HL-60 (cell line): Measurements from ENCODE around the gene MAB21L3.

ENCODE experiments used
- DNase-seq, 2 experiments: peaks; one replicate each; pipeline ENCODE4 v3.0.0-alpha.2; 2010 to 2020; ENCODE audit warnings: low read depth in 1 of 2, low spot score in 1 of 2
- H3K27ac ChIP-seq: fragments of 250-450 bp; sonication (Bioruptor Pico); replicated peaks from 2 replicates; pipeline ENCODE4 v1.5.1; 2020; ENCODE audit warnings: mild to moderate bottlenecking, moderate library complexity
- H3K27me3 ChIP-seq: fragments of 250-450 bp; sonication (Bioruptor Pico); 2 replicates; pipeline ENCODE4 v1.5.1; 2021; ENCODE audit warnings: mild to moderate bottlenecking, moderate library complexity; ENCODE audit not compliant: insufficient read depth, poor library complexity, severe bottlenecking
- H3K4me3 ChIP-seq: replicated peaks from 2 replicates; pipeline ENCODE4 v1.5.1; 2011; ENCODE audit warnings: mild to moderate bottlenecking, control low read depth, low read length; ENCODE audit not compliant: insufficient read depth
- CTCF ChIP-seq: IDR thresholded peaks from one replicate; pipeline ENCODE4 v1.5.1; 2011; ENCODE audit warnings: low read length, control low read depth, inconsistent platforms; ENCODE audit not compliant: insufficient read depth
- GABPA ChIP-seq: IDR thresholded peaks from 2 replicates; pipeline ENCODE4 v1.6.1; 2012; ENCODE audit warnings: low read depth
- POLR2AphosphoS5 ChIP-seq: IDR thresholded peaks from 2 replicates; pipeline ENCODE4 v1.6.1; 2012; ENCODE audit warnings: low read depth
- REST ChIP-seq: IDR thresholded peaks from 2 replicates; pipeline ENCODE4 v1.6.1; 2012; ENCODE audit warnings: low read depth; ENCODE audit not compliant: insufficient replicate concordance
- SPI1 ChIP-seq: IDR thresholded peaks from 2 replicates; pipeline ENCODE4 v1.6.1; 2012; ENCODE audit warnings: low read depth, mild to moderate bottlenecking, borderline replicate concordance
- long read RNA-seq: library from polyadenylated mRNA; unstranded; transcript quantifications from one replicate; pipeline ENCODE4 v2.0.0, GENCODE V29; 2020

The MAB21L3 gene
- long read RNA-seq: 0 reads

DNA sequence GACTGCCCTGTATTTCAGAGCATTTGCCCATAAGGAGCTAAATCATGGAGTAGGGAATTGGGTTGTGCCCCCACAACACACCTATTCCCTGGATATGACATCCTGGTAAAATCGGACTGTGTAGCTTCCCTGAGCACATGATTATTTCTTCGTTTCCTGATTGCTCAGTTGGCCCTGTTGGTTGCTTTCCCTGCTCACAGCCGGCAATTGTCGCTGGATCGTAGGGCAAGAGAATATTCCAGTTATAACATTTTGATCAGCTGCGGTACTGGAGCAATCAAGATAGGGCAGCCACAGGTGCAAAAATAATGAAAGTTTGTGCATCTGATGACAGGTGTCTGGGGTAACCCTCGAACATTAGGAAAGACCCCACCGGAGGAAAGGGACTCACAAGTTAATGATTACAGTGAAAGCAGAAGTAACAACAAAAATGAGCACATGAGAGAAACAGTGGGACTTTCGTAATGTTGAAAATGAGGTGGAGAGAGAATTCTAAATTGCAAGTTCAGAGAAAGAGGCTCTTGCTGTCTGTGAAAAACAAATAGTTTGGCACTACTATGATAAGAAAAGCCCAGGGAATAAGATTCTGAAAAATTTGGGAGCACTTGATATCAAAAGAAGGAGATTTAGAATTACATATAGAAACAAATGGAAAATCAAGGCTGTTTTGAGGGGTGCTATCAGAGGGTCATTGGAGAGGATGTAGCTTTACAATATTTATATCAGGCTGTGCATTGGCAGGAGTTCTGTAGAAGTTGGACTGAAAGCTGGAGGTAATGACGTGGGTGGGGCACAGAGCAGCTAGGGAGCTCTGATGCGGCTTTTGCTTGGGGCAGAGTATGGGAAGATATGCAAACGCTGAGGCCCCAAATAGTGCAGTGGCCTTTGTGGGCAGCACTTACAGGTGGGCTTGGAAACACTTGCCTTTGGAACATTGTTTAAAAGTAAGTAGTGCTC lies at the start of gene MAB21L3:
Gene MAB21L3, plus strand, starts transcription at position 833 of the 957 bp plus-strand sequence. CDS start 1,217 bp downstream, outside the sequence.
- Histone ChIP-seq H3K27me3 (no peaks in the 10 kb centered on the region), H3K27ac (no peak within 1 kb of the TSS), H3K4me3 (no peak within 1 kb of the TSS)
- TF ChIP-seq CTCF: no peak
- no peak for TF ChIP-seq REST
- no peak for TF ChIP-seq SPI1
- no peak for TF ChIP-seq POLR2AphosphoS5
- no peak for TF ChIP-seq GABPA
- DNase-seq: peak in 1 of 2 experiments; percentile 20

GRCh38 chr1:116062201-116062600 lies 49.0 kb upstream of the MAB21L3 start:
- DNase-seq: no peak
- Histone ChIP-seq H3K27ac (no peak overlapping the region), H3K4me3 (no peak overlapping the region), H3K27me3 (no peaks in the 10 kb centered on the region)
- TF ChIP-seq SPI1 (no peak), CTCF (no peak), POLR2AphosphoS5 (no peak)

- TF ChIP-seq SPI1 (no peak), REST (no peak), GABPA (no peak), POLR2AphosphoS5 (no peak), CTCF (no peak)
- H3K27me3 ChIP-seq: no peaks in the 10 kb centered on the region
- H3K27ac ChIP-seq: no peak overlapping the region
- DNase-seq: no peak
- H3K4me3 ChIP-seq: no peak overlapping the region
Measured at GRCh38 chr1:116064616-116065015, 46.6 kb upstream of the MAB21L3 start.
